Peyer's patch (tissue), 4 donors: ENCODE results near the gene RAB22A. TPM values are rescaled to one million over a fixed set of nuclear protein-coding genes. Genes with fewer than 3 reads are reported as not detected.

Source experiments
- DNase-seq, 3 donors: peaks; one replicate each; pipeline ENCODE4 v3.0.0-alpha.2; 2017 to 2019
- H3K27ac ChIP-seq, 4 donors: fragments of 200-600 bp; sonication (generic); one replicate each; pipeline ENCODE4 v1.5.1; 2016 to 2019
- H3K27me3 ChIP-seq, 2 donors: fragments of 200-600 bp; sonication (generic); one replicate each; pipeline ENCODE4 v1.5.1; 2019
- H3K36me3 ChIP-seq, 3 donors: fragments of 200-600 bp; sonication (generic); one replicate each; pipeline ENCODE4 v1.5.1; 2016 to 2019
- H3K4me1 ChIP-seq, 4 donors: fragments of 200-600 bp; sonication (generic); one replicate each; pipeline ENCODE4 v1.5.1; 2016 to 2019
- H3K4me3 ChIP-seq, 4 donors: fragments of 200-600 bp; sonication (generic); 1 replicate in 3 of 4; 2 replicates in 1 of 4; pipeline ENCODE4 v1.5.1; 2016 to 2019; ENCODE audit warnings: mild to moderate bottlenecking in 1 of 4
- H3K9me3 ChIP-seq, 4 donors: fragments of 200-600 bp; sonication (generic); one replicate each; pipeline ENCODE4 v1.5.1; 2016 to 2019; ENCODE audit warnings: mild to moderate bottlenecking in 1 of 4
- CTCF ChIP-seq, 6 experiments: fragments of 450-650 bp in 4 of 6; fragments of 200-600 bp in 2 of 6; sonication (generic) in 1 of 6; IDR thresholded peaks; one replicate each; pipeline ENCODE4 v1.5.1; 2017 to 2019; ENCODE audit warnings: antibody characterized with exemption in 6 of 6, mild to moderate bottlenecking in 3 of 6, moderate library complexity in 1 of 6
- POLR2A ChIP-seq, 2 donors: fragments of 450-650 bp; IDR thresholded peaks; one replicate each; pipeline ENCODE4 v1.5.1; 2017; ENCODE audit warnings: antibody characterized with exemption in 2 of 2, mild to moderate bottlenecking in 2 of 2, moderate library complexity in 2 of 2
- total RNA-seq, 4 donors: library from RNA; depleted of rRNA; stranded (reverse); fragments of >200 nt; gene quantifications; one replicate each; pipeline ENCODE4 v1.1.0, GENCODE V29; 2016

RAB22A gene
- total RNA-seq, 4 donors from 2014 or later: 12.4 to 29.4 (median 19.2) TPM

DNA sequence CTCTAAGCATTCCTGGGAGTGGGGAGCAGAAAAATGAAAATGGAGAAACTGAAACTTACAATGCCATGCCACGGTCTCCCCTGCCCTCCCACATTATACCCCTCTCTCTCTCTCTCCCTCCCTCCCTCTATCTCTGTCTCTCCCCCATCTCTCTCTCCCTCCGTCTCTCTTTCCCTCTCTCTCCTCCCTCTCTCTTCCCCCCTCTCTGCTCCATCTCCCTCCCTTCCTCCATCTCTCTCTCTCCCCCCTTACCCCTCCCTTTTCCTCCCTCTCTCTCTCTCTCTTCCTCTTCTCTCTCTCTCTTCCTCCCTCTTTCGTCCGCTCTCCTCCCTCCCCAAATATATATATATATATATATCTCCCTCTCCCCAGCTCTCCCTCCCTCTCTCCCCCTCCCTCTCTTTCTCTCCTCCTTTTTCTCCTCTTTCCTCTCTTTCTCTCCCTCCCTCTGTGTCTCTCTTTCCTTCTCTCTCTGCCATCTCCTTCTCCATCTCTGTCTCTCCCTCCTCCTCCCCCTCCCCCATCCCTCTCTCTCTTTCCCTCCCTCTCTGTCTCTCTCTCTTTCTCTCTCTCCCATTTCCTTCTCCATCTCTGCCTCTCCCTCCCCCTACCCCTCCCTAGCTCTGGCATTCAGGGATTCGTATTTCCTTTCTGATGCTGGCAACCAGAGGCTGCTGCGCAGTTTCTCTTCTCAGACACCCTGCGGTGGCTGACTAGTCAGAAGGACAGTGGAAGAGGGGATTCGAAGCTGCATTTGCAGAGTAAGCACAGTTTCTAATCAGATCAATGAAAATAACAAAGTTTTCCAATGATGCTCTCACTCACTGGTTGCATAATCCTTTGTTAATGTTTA, 65.6 kb downstream of the RAB22A start:
- no peaks in the 10 kb centered on the region for H3K9me3 ChIP-seq
- H3K4me1 ChIP-seq: no peaks in the 10 kb centered on the region
- no peak for DNase-seq
- H3K4me3 ChIP-seq: no peak overlapping the region
- no peaks in the 10 kb centered on the region for H3K27me3 ChIP-seq
- TF ChIP-seq POLR2A (IDR thresholded peaks at IDR 0.05): no peak
- TF ChIP-seq CTCF (IDR thresholded peaks at IDR 0.05): no peak
- no peak overlapping the region for H3K27ac ChIP-seq
- no peaks in the 10 kb centered on the region for H3K36me3 ChIP-seq

DNA sequence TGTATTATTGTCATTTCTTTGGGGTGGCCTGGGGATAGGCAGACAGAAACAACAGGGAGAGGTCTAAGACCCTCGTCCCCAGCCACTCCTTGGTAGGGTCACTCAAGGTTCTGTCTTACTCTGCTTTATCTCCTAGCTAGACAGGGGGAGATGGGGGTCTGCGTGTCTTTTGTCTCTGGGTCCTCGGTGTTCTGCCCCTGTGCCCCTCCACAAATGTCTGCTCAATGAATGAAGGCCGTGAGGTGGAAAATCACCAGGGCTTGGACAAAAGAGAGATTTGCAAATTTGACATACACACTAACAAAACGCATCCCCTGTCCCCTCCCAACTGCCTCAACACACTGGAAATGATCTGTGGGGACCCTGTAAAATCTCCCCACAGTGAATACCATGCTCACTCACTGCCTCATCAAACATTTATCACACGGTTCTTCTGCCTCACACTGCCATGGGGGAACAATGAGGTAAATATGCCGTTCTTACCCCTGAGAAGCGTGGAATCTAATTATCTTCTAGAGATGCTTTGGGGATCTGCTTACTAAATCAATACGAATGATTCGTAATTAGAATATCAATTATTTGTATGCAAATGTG, 66.3 kb downstream of the RAB22A start:
- H3K36me3 ChIP-seq: no peaks in the 10 kb centered on the region
- TF ChIP-seq POLR2A (IDR thresholded peaks at IDR 0.05) (no peak), CTCF (IDR thresholded peaks at IDR 0.05) (no peak)
- H3K27me3 ChIP-seq: no peaks in the 10 kb centered on the region
- no peak overlapping the region for H3K27ac ChIP-seq
- no peaks in the 10 kb centered on the region for H3K9me3 ChIP-seq
- no peak for DNase-seq
- no peak overlapping the region for H3K4me3 ChIP-seq
- no peaks in the 10 kb centered on the region for H3K4me1 ChIP-seq

DNA sequence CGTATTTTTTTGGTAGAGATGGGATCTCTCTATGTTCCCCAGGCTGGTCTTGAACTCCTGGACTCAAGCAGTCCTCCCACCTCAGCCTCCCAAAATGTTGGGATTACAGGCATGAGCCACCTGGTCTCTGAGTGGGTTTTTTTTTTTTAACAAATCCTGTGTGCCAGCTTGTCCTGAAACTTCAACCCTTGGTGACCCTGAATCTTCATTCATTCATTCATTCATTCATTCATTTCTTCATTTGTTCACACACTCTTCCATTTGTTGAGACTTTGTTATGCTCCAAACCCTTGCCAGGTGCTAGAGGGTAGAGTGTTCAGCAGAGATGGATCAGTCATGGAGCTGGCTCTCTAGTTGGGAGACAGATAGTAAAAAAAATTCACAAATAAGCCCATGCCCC, 67.5 kb downstream of the RAB22A start:
- H3K9me3 ChIP-seq: peaks cover 0 to under 1% (median 0%) of the 10 kb centered on the region in 4 donors
- TF ChIP-seq POLR2A (IDR thresholded peaks at IDR 0.05): no peak
- TF ChIP-seq CTCF (IDR thresholded peaks at IDR 0.05): no peak
- H3K4me1 ChIP-seq: no peaks in the 10 kb centered on the region
- no peaks in the 10 kb centered on the region for H3K36me3 ChIP-seq
- no peaks in the 10 kb centered on the region for H3K27me3 ChIP-seq
- no peak overlapping the region for H3K4me3 ChIP-seq
- no peak for DNase-seq
- no peak overlapping the region for H3K27ac ChIP-seq

DNA sequence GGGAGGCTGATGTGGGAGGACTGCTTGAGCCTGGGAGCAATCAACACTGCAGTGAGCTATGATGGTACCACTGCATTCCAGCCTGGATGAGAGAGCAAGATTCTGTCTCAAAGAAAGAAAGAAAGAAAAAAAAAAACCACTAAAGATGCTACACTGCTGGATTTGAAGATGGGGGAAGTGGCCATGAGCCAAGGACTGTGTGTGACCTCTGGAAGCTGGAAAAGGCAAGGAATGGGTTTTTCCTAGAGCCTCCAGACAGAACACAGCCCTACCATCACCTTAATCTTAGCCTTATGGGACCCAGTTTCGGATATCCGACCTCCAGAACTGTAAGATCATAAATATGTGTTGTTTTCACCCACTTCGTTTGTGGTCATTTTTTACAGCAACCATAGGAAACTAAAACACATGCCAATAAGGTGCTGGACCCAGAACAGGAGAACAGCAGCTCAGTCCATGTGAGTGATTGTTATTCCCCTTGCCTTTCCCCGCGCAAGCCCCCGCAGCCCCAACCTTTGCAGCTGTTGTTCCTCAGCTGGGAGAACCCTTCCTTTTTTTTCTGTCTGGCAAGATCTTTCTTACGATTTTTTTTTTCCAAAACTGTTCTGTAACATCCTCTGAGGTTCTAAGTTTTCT, 68.4 kb downstream of the RAB22A start:
- Histone ChIP-seq H3K4me3 (no peak overlapping the region), H3K36me3 (no peaks in the 10 kb centered on the region), H3K27me3 (no peaks in the 10 kb centered on the region), H3K27ac (no peak overlapping the region), H3K9me3 (peaks cover 0 to 3% (median 0%) of the 10 kb centered on the region in 4 donors), H3K4me1 (no peaks in the 10 kb centered on the region)
- no peak for TF ChIP-seq POLR2A (IDR thresholded peaks at IDR 0.05)
- TF ChIP-seq CTCF (IDR thresholded peaks at IDR 0.05): no peak
- no peak for DNase-seq

GRCh38 chr20:58378704-58379103, 69.2 kb downstream of the RAB22A start:
- H3K27me3 ChIP-seq: no peaks in the 10 kb centered on the region
- H3K27ac ChIP-seq: no peak overlapping the region
- H3K4me3 ChIP-seq: no peak overlapping the region
- no peak for DNase-seq
- peaks cover 0 to 3% (median 0%) of the 10 kb centered on the region in 4 donors for H3K9me3 ChIP-seq
- TF ChIP-seq CTCF (IDR thresholded peaks at IDR 0.05) (no peak), POLR2A (IDR thresholded peaks at IDR 0.05) (no peak)
- H3K4me1 ChIP-seq: no peaks in the 10 kb centered on the region
- H3K36me3 ChIP-seq: no peaks in the 10 kb centered on the region
